GM18867 (cell line): ENCODE results near the gene PIEZO2.
A peak's percentile ranks its signal among the peaks of the same experiment; 100 is the strongest.

Experiments
- ATAC-seq: cut with Tn5 transposase; IDR thresholded peaks from one replicate; pipeline ENCODE4 v1.9.1; 2021; ENCODE audit warnings: mild to moderate bottlenecking, moderate library complexity; ENCODE audit not compliant: unreplicated experiment

The PIEZO2 gene

GRCh38 chr18:10702206-10702605, 447.2 kb downstream of the PIEZO2 start:
- no peak for ATAC-seq

GRCh38 chr18:10690366-10690765, 459.0 kb downstream of the PIEZO2 start:
- ATAC-seq, result no peak

GRCh38 chr18:10690035-10690329, 459.4 kb downstream of the PIEZO2 start:
- no peak for ATAC-seq

GRCh38 chr18:10689236-10690034, 459.9 kb downstream of the PIEZO2 start:
- ATAC-seq, result no peak

GRCh38 chr18:10688766-10689165, 460.6 kb downstream of the PIEZO2 start:
- ATAC-seq, result no peak

GRCh38 chr18:10687161-10687925, 462.0 kb downstream of the PIEZO2 start:
- no peak for ATAC-seq

- ATAC-seq, result no peak
Measured at GRCh38 chr18:10686308-10686707, 463.1 kb downstream of the PIEZO2 start.

- peak; percentile 62 for ATAC-seq
Measured at GRCh38 chr18:10685484-10685883, 463.9 kb downstream of the PIEZO2 start.

GRCh38 chr18:10682368-10682714, 467.0 kb downstream of the PIEZO2 start:
- ATAC-seq, result no peak

- no peak for ATAC-seq
Measured at GRCh38 chr18:10681581-10682367, 467.6 kb downstream of the PIEZO2 start.

- no peak for ATAC-seq
Measured at GRCh38 chr18:10680271-10680596, 469.1 kb downstream of the PIEZO2 start.

- no peak for ATAC-seq
Measured at GRCh38 chr18:10679557-10680270, 469.7 kb downstream of the PIEZO2 start.

GRCh38 chr18:10671441-10671840, 477.9 kb downstream of the PIEZO2 start:
- ATAC-seq, result no peak

- ATAC-seq, result no peak
Measured at GRCh38 chr18:10670856-10671255, 478.5 kb downstream of the PIEZO2 start.

GRCh38 chr18:10669441-10670100, 479.8 kb downstream of the PIEZO2 start:
- ATAC-seq, result no peak

GRCh38 chr18:10663750-10664149, 485.6 kb downstream of the PIEZO2 start:
- no peak for ATAC-seq

GRCh38 chr18:10661317-10661716, 488.1 kb downstream of the PIEZO2 start:
- no peak for ATAC-seq

GRCh38 chr18:10660179-10660884, 489.0 kb downstream of the PIEZO2 start:
- no peak for ATAC-seq

GRCh38 chr18:10659594-10659993, 489.8 kb downstream of the PIEZO2 start:
- no peak for ATAC-seq

- no peak for ATAC-seq
Measured at GRCh38 chr18:10659000-10659399, 490.4 kb downstream of the PIEZO2 start.
